Fibroblast of pulmonary artery (primary cell): ENCODE results near the gene CAPSL.

ENCODE experiments used
- DNase-seq: peaks from one replicate; pipeline ENCODE4 v3.0.0-alpha.2; 2010; ENCODE audit warnings: low read depth
- H3K4me3 ChIP-seq: replicated peaks from 2 replicates; pipeline ENCODE4 v1.5.1; 2011; ENCODE audit warnings: low read depth, mild to moderate bottlenecking, control low read depth, low read length, moderate library complexity
- CTCF ChIP-seq: IDR thresholded peaks from 2 replicates; pipeline ENCODE4 v1.5.1; 2011; ENCODE audit warnings: mild to moderate bottlenecking, control low read depth, low read length, inconsistent platforms; ENCODE audit errors: missing control alignments

Gene CAPSL

GRCh38 chr5:35908814-35909213 is 29.6 kb downstream of the CAPSL start:
- no peak overlapping the region for H3K4me3 ChIP-seq
- TF ChIP-seq CTCF = no peak
- no peak for DNase-seq

- no peak overlapping the region for H3K4me3 ChIP-seq
- DNase-seq = no peak
- no peak for TF ChIP-seq CTCF
These were observed 30.2 kb downstream of the CAPSL start for GRCh38 chr5:35908228-35908627.

GRCh38 chr5:35904443-35905132 is 33.8 kb downstream of the CAPSL start:
- H3K4me3 ChIP-seq = no peak overlapping the region
- no peak for DNase-seq
- TF ChIP-seq CTCF = no peak

GRCh38 chr5:35903631-35904203 is 34.7 kb downstream of the CAPSL start:
- H3K4me3 ChIP-seq = no peak overlapping the region
- no peak for TF ChIP-seq CTCF
- no peak for DNase-seq

GRCh38 chr5:35902046-35902672 is 36.3 kb downstream of the CAPSL start:
- no peak for TF ChIP-seq CTCF
- DNase-seq = no peak
- no peak overlapping the region for H3K4me3 ChIP-seq

GRCh38 chr5:35900972-35901695 is 37.3 kb downstream of the CAPSL start:
- DNase-seq = no peak
- TF ChIP-seq CTCF = no peak

More at GRCh38 chr5:35900972-35901695, 37.3 kb downstream of the CAPSL start:
- no peak overlapping the region for H3K4me3 ChIP-seq
